ENCODE results near the gene CYTIP.

DNA sequence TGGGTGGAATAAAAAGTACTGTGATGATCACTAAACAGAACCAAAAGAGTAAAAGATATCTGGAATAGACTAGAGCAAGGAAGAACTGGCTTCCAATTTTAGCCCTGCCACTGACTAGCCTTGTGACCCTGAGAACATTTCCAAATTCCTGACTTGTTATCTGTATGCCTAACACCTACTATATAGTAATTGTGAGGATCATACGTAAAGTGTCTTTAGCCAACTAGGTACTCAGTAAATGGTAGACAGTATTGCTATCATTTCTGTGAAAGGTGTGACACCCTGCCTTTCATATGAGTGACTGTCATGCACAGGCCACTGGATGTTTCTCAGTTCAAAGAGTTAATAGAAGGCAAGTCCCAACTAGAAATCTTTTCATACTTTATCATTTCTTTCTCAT lies 29.8 kb downstream of the CYTIP start:
- TF ChIP-seq, protein P1, sequence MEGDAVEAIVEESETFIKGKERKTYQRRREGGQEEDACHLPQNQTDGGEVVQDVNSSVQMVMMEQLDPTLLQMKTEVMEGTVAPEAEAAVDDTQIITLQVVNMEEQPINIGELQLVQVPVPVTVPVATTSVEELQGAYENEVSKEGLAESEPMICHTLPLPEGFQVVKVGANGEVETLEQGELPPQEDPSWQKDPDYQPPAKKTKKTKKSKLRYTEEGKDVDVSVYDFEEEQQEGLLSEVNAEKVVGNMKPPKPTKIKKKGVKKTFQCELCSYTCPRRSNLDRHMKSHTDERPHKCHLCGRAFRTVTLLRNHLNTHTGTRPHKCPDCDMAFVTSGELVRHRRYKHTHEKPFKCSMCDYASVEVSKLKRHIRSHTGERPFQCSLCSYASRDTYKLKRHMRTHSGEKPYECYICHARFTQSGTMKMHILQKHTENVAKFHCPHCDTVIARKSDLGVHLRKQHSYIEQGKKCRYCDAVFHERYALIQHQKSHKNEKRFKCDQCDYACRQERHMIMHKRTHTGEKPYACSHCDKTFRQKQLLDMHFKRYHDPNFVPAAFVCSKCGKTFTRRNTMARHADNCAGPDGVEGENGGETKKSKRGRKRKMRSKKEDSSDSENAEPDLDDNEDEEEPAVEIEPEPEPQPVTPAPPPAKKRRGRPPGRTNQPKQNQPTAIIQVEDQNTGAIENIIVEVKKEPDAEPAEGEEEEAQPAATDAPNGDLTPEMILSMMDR (IDR thresholded peaks at IDR 0.05), result no peak
- TF ChIP-seq SMAD3 (CRISPR knock-in tag; IDR thresholded peaks at IDR 0.05; ENCODE audit: borderline replicate concordance) (no peak), MXD4 (CRISPR knock-in tag; IDR thresholded peaks at IDR 0.05; ENCODE audit: borderline replicate concordance) (no peak), TCF7 (CRISPR knock-in tag; IDR thresholded peaks at IDR 0.05; ENCODE audit: low read depth) (no peak), SP1 (CRISPR knock-in tag; conservative IDR thresholded peaks at IDR 0.05) (no peak), PRRX2 (CRISPR knock-in tag; IDR thresholded peaks at IDR 0.05) (no peak), ZNF671 (CRISPR knock-in tag; IDR thresholded peaks at IDR 0.05) (no peak), CREB1 (CRISPR knock-in tag; IDR thresholded peaks at IDR 0.05) (no peak), GRHL2 (CRISPR knock-in tag; IDR thresholded peaks at IDR 0.05; ENCODE audit: insufficient replicate concordance, severe bottlenecking) (no peak), ZNF263 (CRISPR knock-in tag; IDR thresholded peaks at IDR 0.05; ENCODE audit: low read depth) (no peak), JUN (CRISPR knock-in tag; IDR thresholded peaks at IDR 0.05) (no peak)
- TF ChIP-seq, protein P2, sequence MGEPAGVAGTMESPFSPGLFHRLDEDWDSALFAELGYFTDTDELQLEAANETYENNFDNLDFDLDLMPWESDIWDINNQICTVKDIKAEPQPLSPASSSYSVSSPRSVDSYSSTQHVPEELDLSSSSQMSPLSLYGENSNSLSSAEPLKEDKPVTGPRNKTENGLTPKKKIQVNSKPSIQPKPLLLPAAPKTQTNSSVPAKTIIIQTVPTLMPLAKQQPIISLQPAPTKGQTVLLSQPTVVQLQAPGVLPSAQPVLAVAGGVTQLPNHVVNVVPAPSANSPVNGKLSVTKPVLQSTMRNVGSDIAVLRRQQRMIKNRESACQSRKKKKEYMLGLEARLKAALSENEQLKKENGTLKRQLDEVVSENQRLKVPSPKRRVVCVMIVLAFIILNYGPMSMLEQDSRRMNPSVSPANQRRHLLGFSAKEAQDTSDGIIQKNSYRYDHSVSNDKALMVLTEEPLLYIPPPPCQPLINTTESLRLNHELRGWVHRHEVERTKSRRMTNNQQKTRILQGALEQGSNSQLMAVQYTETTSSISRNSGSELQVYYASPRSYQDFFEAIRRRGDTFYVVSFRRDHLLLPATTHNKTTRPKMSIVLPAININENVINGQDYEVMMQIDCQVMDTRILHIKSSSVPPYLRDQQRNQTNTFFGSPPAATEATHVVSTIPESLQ (CRISPR knock-in tag; IDR thresholded peaks at IDR 0.05), result no peak
- TF ChIP-seq, protein P3, sequence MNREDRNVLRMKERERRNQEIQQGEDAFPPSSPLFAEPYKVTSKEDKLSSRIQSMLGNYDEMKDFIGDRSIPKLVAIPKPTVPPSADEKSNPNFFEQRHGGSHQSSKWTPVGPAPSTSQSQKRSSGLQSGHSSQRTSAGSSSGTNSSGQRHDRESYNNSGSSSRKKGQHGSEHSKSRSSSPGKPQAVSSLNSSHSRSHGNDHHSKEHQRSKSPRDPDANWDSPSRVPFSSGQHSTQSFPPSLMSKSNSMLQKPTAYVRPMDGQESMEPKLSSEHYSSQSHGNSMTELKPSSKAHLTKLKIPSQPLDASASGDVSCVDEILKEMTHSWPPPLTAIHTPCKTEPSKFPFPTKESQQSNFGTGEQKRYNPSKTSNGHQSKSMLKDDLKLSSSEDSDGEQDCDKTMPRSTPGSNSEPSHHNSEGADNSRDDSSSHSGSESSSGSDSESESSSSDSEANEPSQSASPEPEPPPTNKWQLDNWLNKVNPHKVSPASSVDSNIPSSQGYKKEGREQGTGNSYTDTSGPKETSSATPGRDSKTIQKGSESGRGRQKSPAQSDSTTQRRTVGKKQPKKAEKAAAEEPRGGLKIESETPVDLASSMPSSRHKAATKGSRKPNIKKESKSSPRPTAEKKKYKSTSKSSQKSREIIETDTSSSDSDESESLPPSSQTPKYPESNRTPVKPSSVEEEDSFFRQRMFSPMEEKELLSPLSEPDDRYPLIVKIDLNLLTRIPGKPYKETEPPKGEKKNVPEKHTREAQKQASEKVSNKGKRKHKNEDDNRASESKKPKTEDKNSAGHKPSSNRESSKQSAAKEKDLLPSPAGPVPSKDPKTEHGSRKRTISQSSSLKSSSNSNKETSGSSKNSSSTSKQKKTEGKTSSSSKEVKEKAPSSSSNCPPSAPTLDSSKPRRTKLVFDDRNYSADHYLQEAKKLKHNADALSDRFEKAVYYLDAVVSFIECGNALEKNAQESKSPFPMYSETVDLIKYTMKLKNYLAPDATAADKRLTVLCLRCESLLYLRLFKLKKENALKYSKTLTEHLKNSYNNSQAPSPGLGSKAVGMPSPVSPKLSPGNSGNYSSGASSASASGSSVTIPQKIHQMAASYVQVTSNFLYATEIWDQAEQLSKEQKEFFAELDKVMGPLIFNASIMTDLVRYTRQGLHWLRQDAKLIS (CRISPR knock-in tag; IDR thresholded peaks at IDR 0.05; ENCODE audit: borderline replicate concordance), result no peak
